WERI-Rb-1 (cell line): Measurements from ENCODE around the gene TAF11L8.
"Not testable (repeated sequence)": the region's sequence is repeated elsewhere in the genome, so short reads cannot be mapped to it uniquely, and the experiment has no call there.

ENCODE experiments used
- DNase-seq: peaks from one replicate; pipeline ENCODE4 v3.0.0-alpha.2; 2020
- H3K27ac ChIP-seq: fragments of 250-450 bp; sonication (Bioruptor Pico); 2 replicates; pipeline ENCODE4 v1.5.1; 2020; ENCODE audit warnings: mild to moderate bottlenecking, moderate library complexity
- H3K27me3 ChIP-seq: fragments of 250-450 bp; sonication (Bioruptor Pico); 2 replicates; pipeline ENCODE4 v1.5.1; 2021; ENCODE audit warnings: mild to moderate bottlenecking, low read depth, moderate library complexity; ENCODE audit not compliant: insufficient read depth, severe bottlenecking
- H3K36me3 ChIP-seq: fragments of 250-450 bp; sonication (Bioruptor Pico); 2 replicates; pipeline ENCODE4 v1.5.1; 2020; ENCODE audit warnings: mild to moderate bottlenecking, moderate library complexity
- H3K4me3 ChIP-seq: 2 replicates; pipeline ENCODE4 v1.5.1; 2011; ENCODE audit warnings: low read depth, mild to moderate bottlenecking, control low read depth, low read length
- H3K9me3 ChIP-seq: fragments of 250-450 bp; sonication (Bioruptor Pico); 2 replicates; pipeline ENCODE4 v1.5.1; 2021; ENCODE audit warnings: mild to moderate bottlenecking, moderate library complexity; ENCODE audit not compliant: severe bottlenecking
- TF ChIP-seq, protein P1 (sequence below): IDR thresholded peaks from 2 replicates; pipeline ENCODE4 v1.5.1; 2011; ENCODE audit warnings: low read depth, mild to moderate bottlenecking, control low read depth, inconsistent platforms, low read length

The TAF11L8 gene

DNA sequence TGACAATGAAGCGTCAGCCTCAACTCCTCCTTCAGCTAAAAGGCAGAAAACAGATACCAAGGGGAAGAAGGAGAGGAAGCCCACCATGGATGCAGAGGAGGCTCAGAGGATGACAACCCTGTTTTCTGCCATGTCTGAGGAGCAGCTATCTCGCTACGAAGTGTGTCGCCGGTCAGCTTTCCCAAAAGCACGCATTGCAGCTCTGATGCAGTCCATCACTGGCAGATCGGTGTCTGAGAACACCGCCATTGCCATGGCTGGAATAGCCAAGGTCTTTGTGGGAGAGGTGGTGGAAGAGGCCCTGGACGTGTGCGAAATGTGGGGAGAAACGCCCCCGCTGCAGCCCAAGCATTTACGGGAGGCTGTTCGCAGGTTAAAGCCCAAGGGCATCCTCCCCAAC lies 14.2 kb upstream of the TAF11L8 start:
- DNase-seq = no peak
- Histone ChIP-seq H3K9me3 (no peaks in the 10 kb centered on the region), H3K36me3 (no peaks in the 10 kb centered on the region), H3K4me3 (no peak overlapping the region), H3K27ac (no peak overlapping the region), H3K27me3 (no peaks in the 10 kb centered on the region)
- TF ChIP-seq, protein P1, sequence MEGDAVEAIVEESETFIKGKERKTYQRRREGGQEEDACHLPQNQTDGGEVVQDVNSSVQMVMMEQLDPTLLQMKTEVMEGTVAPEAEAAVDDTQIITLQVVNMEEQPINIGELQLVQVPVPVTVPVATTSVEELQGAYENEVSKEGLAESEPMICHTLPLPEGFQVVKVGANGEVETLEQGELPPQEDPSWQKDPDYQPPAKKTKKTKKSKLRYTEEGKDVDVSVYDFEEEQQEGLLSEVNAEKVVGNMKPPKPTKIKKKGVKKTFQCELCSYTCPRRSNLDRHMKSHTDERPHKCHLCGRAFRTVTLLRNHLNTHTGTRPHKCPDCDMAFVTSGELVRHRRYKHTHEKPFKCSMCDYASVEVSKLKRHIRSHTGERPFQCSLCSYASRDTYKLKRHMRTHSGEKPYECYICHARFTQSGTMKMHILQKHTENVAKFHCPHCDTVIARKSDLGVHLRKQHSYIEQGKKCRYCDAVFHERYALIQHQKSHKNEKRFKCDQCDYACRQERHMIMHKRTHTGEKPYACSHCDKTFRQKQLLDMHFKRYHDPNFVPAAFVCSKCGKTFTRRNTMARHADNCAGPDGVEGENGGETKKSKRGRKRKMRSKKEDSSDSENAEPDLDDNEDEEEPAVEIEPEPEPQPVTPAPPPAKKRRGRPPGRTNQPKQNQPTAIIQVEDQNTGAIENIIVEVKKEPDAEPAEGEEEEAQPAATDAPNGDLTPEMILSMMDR = no peak

DNA sequence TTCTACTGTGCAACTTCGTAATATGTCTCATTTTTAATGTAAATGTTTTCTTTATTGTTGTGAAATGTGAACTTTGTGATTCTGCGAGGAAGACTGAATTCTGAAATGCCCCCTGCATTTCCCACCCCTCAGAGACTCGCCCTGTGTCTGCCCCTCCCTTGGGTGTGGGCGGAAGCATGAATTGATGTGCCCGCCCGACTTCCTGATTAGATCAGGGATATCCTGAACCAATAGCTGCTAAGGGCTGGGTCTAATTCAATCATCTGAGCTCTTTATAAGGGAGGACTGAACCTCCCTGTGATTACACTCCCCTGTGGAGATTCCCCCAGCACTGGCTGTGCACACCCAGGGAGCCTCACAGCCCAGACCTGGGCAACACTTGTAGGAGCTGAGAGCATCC lies 13.1 kb upstream of the TAF11L8 start, which contains the start of gene TAF11L11:
TSS of gene TAF11L11 (plus strand) at position 304 of the 400 bp plus-strand sequence.
- H3K9me3 ChIP-seq, H3K4me3 ChIP-seq, H3K27me3 ChIP-seq, H3K27ac ChIP-seq, H3K36me3 ChIP-seq, DNase-seq: not testable (repeated sequence)

DNA sequence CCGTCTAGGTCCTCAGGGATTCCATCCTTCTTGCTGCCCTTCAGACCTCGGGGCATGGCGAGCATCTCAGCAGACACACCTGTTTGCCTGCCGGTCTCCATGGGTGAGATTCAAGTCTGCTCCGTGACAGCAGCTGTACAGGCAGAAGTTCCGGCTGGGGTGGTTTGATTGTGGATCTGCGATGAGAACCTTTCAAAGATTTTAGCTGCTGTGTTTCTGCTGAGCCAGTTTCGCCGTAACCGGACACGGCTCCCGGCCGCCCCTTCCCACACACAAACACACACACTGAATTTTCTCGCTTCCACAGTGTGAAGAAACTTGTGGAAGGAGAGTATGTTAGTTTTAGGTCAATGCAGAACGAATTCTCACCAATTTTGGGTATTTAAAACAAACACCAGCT lies 7.0 kb upstream of the TAF11L8 start, which contains the start of gene TAF11L10:
TSS of gene TAF11L10 (minus strand) at position 101 of the 400 bp plus-strand sequence.
- not testable (repeated sequence) for H3K9me3 ChIP-seq, H3K4me3 ChIP-seq, H3K27ac ChIP-seq, DNase-seq, H3K27me3 ChIP-seq, H3K36me3 ChIP-seq

DNA sequence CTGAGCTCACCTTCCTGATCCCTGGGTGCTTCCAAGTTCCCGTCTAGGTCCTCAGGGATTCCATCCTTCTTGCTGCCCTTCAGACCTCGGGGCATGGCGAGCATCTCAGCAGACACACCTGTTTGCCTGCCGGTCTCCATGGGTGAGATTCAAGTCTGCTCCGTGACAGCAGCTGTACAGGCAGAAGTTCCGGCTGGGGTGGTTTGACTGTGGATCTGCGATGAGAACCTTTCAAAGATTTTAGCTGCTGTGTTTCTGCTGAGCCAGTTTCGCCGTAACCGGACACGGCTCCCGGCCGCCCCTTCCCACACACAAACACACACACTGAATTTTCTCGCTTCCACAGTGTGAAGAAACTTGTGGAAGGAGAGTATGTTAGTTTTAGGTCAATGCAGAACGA lies 3.5 kb upstream of the TAF11L8 start, which contains the start of gene TAF11L9:
TSS of gene TAF11L9 (minus strand) at position 140 of the 400 bp plus-strand sequence.
- not testable (repeated sequence) for H3K27me3 ChIP-seq, H3K36me3 ChIP-seq

DNA sequence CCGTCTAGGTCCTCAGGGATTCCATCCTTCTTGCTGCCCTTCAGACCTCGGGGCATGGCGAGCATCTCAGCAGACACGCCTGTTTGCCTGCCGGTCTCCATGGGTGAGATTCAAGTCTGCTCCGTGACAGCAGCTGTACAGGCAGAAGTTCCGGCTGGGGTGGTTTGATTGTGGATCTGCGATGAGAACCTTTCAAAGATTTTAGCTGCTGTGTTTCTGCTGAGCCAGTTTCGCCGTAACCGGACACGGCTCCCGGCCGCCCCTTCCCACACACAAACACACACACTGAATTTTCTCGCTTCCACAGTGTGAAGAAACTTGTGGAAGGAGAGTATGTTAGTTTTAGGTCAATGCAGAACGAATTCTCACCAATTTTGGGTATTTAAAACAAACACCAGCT lies 5.1 kb downstream of the TAF11L8 start, which contains the start of gene TAF11L7:
TSS of gene TAF11L7 (minus strand) at position 101 of the 400 bp plus-strand sequence.
- H3K27me3 ChIP-seq, H3K36me3 ChIP-seq, H3K9me3 ChIP-seq, H3K27ac ChIP-seq, DNase-seq, H3K4me3 ChIP-seq: not testable (repeated sequence)

More for the DNA sequence above, 3.5 kb upstream of the TAF11L8 start, which contains the start of gene TAF11L9:
- not testable (repeated sequence) for DNase-seq, H3K27ac ChIP-seq, H3K4me3 ChIP-seq, H3K9me3 ChIP-seq
